ENCODE measurements around the gene ZIC5.
"Not testable (repeated sequence)": the region's sequence is repeated elsewhere in the genome, so short reads cannot be mapped to it uniquely, and the experiment has no call there.

ZIC5 gene

DNA sequence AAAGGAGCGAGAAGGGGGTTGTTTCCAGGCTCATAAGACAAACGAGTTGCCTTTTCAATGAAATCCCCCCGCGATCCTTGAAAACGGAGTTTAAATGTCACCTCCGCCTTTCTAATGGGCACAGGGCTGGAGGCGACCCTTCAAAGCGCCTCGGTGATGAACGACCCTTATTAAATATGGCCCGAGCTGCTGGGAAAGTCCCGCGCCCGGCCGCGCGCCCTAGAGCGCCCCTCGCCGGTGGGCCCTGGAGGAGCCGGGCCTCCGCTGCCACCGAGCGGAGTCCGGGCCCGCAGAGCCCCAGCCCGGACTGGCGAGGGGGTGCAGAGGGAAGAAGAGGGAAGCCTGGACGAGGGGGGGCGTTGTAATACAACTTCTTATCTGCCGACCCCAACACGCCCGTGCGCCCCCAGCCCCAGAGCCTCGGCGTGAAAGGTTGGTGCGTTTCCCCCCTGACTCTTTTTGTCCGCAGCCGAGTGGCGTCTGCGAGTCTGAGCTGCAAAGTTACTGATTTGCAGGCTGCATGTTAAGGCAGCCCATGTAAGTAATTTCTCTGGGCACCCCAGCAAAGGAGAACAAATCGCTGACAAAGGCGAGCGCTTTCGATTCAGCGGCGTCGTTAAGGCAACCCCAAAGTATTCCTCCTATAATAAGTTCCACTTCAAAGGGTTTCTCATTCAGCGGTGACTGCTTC, 11.9 kb downstream of the ZIC5 start:
- DNase-seq (ENCODE audit: low spot score): peak; percentile 86

DNA sequence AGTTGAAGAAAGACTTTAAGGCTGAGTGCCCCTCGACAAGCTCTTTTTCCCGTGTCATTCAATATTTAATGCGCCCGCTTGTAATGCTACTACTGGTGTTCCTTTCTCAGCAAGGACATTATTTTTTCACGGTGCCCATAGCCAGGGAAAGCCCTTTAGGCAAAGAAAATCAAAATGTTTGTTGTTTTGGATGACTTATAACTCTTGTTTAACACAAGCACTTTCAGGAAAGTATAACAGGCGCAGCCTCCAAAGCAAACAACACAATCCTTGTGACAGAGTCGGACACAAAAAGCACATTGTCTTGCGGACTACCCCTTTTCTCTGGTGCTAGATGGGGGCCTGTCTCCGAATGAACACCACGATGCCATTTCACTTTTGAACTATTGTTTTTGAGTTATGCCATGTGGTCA, 12.4 kb downstream of the ZIC5 start:
- no peak for DNase-seq (ENCODE audit: low spot score)

DNA sequence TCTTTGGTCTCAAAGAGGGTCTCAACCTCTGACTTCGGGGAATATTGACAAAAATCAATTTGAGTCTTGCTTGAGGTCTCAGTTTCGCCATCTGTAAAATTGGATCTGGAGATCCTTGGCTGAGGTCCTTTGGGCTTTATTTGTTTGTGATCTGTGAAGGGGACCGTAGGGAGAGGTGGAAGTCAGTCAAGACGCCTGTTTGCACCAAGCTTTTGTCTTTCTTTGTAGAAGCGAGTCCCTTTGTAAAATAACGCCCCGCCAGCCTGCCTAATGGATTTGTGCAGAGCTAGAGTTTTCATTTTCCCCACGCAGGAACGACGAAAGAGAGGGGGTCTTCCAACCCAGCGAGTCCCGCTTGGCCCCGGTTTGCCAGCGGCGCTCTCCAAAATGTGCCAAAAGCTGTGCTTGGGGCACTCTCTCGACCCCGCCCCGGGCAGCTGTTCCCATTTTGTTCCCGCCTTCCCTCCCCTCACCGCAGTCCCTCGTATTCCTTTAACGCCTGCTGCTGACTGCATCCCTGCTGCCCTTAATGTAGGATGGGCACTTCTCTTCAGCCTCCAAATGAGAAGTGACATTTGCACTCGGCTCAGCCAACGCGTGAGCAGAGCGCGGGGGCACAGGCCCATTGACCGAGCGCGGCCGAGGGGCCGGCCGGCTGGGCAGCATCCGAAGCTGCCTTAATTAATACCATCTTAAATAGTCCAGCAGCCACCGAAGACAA, 13.0 kb downstream of the ZIC5 start:
- peak; percentile 71 for DNase-seq (ENCODE audit: low spot score)

GRCh38 chr13:99956473-99957349, 14.9 kb downstream of the ZIC5 start:
- DNase-seq (ENCODE audit: low spot score): peak; percentile 70

DNA sequence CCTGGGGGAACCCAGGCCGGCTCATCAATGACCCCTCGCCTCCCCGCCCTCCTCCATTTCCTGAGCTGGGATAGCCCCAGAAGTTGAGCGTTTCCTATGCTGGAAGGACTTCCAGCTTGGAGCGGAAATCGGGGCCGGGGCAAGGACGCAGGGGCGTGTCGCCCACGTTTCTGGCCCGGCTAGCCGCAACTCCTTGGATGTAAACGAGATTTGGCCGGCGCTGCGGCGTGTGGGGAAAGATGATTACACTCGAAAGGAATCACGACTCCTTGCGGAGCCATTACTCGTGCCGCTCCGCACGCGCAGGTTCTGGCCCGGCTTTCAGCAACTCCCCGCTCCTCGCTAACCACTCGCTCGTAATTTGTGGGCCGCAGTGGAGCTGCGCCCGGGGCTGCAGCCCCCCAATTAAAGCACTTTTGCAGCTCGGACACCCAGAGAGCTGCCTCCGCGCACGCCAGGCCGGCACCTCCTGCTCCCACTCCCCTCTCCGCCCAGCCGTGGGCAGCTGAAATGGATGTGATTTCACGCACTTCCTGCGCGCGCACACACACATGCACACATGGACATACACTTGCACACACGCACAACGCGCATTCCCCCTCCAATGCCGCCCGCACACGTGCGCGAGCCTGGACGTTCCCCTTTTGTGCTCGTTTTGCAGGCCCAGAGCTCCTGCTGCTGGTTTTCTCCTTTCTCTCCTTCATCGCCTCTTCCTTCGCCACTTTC, 15.7 kb downstream of the ZIC5 start:
- peak; percentile 78 for DNase-seq (ENCODE audit: low spot score)

GRCh38 chr13:99955107-99955746, 16.3 kb downstream of the ZIC5 start:
- peak; percentile 53 for DNase-seq (ENCODE audit: low spot score)

- DNase-seq (ENCODE audit: low spot score): no peak
Observed at GRCh38 chr13:99953138-99953755, 18.3 kb downstream of the ZIC5 start.

GRCh38 chr13:99951666-99952065, 19.9 kb downstream of the ZIC5 start:
- DNase-seq (ENCODE audit: low spot score): not testable (repeated sequence)

DNA sequence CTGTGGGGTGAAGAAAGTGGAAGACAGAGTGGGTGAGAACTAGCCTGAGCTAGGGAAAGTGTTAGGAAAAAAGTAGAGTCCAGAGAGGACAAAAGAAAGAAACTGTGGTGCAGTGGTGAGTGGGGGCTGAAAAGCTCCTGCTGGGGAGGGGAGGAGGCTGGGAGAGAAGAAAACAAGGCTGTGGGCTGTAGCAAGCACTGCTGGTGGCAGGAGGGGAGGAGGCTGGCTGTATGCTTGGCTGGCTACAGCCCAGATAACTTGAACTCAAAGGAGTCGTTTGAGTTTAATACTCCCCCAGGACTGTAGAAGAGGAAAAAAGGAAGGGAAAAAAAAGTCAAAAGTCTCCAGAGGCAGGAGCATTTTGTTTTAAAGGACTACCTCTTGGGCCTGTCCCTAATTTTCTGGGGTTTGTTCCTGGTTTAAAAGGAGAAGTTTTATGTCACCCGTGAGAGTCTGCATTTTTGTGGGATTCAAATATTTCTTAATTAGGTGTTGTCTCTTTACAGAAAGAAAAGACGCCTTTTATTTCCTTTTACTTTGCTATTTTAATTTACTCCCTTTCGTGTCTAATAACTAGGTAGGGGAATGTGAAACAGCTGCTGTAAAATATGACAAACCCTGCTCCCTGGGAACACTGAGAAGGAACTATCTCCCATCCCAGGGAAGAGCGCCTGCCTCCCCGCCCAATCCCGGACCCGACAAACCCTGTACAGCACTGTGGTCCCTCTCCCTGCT, 21.7 kb downstream of the ZIC5 start:
- no peak for DNase-seq (ENCODE audit: low spot score)

DNA sequence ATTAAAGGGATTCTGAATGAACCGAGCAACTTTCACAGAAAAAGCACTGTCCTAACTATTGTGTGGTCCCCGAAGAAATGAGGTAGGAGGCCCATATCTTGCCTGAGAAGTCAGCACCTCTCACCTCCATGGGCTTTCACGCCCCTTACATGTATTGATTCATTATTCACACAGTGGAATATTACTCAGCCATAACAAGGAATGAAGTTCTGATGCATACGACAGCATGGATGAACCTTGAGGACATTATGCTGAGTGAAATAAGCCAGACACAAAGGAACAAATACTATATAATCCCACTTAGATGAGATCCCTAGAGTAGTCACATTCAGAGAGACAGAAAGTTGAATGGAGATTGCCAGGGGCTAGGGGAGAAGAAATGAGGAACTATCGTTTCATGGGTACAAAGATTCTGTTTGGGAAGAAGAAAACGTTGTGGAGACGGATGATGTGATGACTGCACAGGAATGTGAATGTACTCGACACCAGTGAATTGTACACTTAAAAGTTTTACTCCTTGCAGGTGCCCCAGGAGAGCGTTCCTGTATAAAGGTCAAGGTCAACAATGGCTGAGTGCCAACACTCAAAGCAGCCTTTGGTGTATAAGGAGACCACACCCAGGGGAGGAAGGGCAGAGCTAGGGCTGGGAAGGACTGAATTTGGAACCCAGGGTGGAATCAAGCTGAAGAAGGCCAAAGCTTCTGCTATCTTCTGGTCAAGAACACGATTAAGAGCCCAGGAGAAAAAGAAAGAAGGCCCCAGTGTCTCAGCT, 22.5 kb downstream of the ZIC5 start:
- no peak for DNase-seq (ENCODE audit: low spot score)

GRCh38 chr13:99948411-99948810, 23.2 kb downstream of the ZIC5 start:
- DNase-seq (ENCODE audit: low spot score): no peak

DNA sequence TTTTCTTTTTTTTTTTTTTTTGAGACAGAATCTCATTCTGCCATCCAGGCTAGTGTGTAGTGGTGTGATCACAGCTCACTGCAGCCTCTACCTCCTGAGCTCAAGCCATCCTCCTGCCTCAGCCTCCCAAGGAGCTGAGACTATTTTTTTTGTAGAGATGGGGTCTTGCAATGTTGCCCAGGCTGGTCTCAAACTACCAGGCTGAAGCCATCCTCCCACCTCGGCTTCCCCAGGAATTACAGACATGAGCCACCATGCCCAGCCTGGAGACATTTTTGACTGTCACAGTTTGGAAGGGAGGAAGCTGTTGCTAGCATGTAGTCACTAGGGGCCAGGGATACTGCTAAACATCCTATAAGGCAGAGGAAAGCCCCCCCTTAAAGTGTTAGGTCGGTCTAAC, 23.9 kb downstream of the ZIC5 start:
- DNase-seq (ENCODE audit: low spot score): no peak

- DNase-seq (ENCODE audit: low spot score): not testable (repeated sequence)
Observed at GRCh38 chr13:99945515-99945914, 26.1 kb downstream of the ZIC5 start.

GRCh38 chr13:99944606-99945005, 27.0 kb downstream of the ZIC5 start:
- no peak for DNase-seq (ENCODE audit: low spot score)

DNA sequence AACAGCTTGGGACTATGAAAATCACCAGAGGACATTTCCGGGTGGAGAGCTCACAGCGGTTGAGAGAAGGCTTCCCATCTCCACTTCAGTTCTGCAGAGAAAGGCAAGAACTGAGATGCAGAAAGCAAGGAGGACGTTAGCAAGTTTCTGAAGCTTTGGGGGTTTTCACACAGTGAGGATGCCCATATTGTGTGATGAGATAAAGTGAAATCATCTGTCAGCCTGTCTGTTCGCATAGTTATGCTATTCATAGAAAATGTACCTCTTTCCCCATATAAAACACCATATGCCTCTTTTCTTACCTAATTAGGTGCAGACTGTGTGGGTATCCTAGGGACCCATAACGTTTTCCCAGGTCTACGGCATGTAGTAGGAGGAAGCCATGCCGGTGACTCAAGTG, 27.5 kb downstream of the ZIC5 start:
- no peak for DNase-seq (ENCODE audit: low spot score)

DNA sequence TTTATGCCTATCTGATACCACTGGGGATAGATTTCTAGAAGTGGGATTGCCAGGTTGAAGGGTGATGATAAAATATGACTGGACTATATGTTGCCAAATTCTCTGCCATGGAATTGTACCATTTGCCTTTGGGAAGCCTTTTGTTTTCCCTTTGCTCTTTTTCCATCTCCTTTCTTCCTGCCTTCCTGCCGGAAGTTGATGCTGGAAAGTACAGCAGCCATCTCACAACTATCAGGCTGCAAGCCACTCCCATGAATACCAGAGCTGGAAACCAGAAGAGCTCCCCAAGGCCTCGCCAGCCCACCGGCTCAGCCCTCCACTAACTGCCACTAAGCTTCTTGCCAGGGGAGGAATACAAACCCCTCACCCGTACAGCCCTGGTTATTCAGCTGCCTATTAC, 29.7 kb downstream of the ZIC5 start:
- no peak for DNase-seq (ENCODE audit: low spot score)

DNA sequence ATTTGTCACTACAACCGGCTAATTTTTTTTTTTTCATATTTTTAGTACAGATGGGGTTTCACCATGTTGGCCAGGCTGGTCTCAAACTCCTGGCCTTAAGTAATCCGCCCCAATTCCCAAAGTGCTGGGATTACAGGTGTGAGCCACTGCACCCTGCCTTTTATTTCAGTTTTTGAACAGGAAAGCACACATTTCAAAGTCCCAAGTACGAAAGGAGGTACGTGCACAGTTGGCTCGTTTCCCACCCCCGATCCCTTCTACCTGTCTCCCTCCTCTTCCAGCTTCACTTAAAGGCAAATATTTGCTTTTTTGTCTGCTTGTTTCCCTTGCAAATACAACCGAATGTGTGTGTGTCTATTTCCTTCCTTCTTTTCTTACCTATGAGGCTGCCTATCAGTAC, 30.5 kb downstream of the ZIC5 start:
- no peak for DNase-seq (ENCODE audit: low spot score)

DNA sequence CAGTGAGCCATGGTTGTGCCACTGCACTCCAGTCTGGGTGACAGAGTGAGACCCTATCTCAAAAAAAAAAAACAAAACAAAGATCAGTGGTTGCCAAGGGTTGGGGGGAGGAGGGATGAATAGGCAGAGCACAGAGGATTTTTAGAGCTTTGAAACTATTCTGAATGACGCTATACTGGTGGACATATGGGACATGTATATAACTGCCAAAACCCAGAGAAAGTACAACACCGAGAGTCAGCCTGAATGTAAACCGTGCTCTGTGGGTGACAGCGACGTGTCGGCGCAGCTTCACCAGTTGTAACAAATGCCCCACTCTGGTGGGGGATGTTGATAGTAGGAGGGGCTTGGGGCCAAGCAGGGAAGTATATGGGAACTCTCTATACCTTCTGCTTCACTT, 32.9 kb downstream of the ZIC5 start:
- DNase-seq (ENCODE audit: low spot score): no peak

DNA sequence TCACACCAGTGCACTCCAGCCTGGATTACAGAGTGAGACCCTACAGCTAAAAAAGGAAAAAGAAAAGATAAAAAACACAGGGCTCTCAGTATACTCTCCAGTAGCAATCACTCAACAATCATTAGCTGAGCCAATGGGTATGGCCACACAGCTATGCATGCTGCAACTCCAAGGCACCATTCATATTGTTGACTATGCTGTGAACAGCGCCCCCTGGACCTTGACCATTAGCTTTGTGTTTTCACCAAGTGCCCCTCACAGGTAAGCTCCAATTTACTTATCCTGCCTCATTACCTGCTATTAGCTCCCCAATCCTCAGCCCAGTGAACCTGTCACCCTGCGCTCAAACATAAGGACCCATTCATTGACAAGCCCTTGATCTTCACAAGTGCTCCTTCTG, 35.8 kb downstream of the ZIC5 start:
- DNase-seq (ENCODE audit: low spot score): no peak

DNA sequence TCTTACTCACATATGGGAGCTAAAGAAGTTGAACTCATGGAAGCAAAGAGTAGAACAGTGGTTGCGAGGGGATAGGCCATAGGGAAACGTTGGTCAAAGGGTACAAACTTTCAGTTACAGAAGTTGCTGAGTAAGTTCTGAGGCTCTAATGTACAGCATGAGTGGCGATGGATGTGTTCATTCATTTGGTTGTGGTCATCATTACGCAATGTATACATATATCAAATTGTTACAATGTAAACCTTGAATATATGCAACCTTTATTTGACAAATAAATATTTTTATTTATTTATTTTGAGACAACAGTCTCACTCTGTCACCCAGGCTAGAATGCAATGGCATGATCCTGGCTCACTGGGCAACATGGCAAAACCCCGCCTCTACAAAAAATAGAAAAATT, 38.7 kb downstream of the ZIC5 start:
- no peak for DNase-seq (ENCODE audit: low spot score)
